ENCODE data around the gene FANCM.
"Not testable (repeated sequence)": the region's sequence is repeated elsewhere in the genome, so short reads cannot be mapped to it uniquely, and the experiment has no call there.

FANCM gene

GRCh38 chr14:45140661-45141187 is 5.0 kb downstream of the FANCM start:
- DNase-seq = no peak

- peak; percentile 27 for DNase-seq
Observed at GRCh38 chr14:45142083-45142482, 6.4 kb downstream of the FANCM start.

GRCh38 chr14:45144658-45145057 is 8.9 kb downstream of the FANCM start:
- DNase-seq = no peak

- DNase-seq = no peak
Observed at GRCh38 chr14:45145214-45145613, 9.5 kb downstream of the FANCM start.

- DNase-seq = no peak
Observed at GRCh38 chr14:45149602-45150001, 13.9 kb downstream of the FANCM start.

- no peak for DNase-seq
Observed at GRCh38 chr14:45150386-45150890, 14.7 kb downstream of the FANCM start.

- DNase-seq = no peak
Observed at GRCh38 chr14:45156067-45156466, 20.3 kb downstream of the FANCM start.

- no peak for DNase-seq
Observed at GRCh38 chr14:45169906-45170305, 34.2 kb downstream of the FANCM start.

GRCh38 chr14:45177076-45177475 is 41.3 kb downstream of the FANCM start:
- peak; percentile 73 for DNase-seq

- no peak for DNase-seq
Observed at GRCh38 chr14:45181329-45181728, 45.6 kb downstream of the FANCM start.

- no peak for DNase-seq
Observed at GRCh38 chr14:45181806-45182205, 46.1 kb downstream of the FANCM start.

- DNase-seq = peak; percentile 5
Observed at GRCh38 chr14:45185100-45185814, 49.5 kb downstream of the FANCM start.

GRCh38 chr14:45194964-45195363 is 59.2 kb downstream of the FANCM start:
- no peak for DNase-seq

- no peak for DNase-seq
Observed at GRCh38 chr14:45198551-45198950, 62.8 kb downstream of the FANCM start.

- no peak for DNase-seq
Observed at GRCh38 chr14:45199230-45199629, 63.5 kb downstream of the FANCM start.

GRCh38 chr14:45201905-45202304 is 66.2 kb downstream of the FANCM start:
- no peak for DNase-seq

GRCh38 chr14:45204241-45204640 is 68.5 kb downstream of the FANCM start:
- no peak for DNase-seq

GRCh38 chr14:45210159-45210558 is 74.4 kb downstream of the FANCM start:
- DNase-seq = no peak

- DNase-seq = no peak
Observed at GRCh38 chr14:45211295-45211694, 75.6 kb downstream of the FANCM start.

GRCh38 chr14:45212231-45212630 is 76.5 kb downstream of the FANCM start:
- DNase-seq = no peak

GRCh38 chr14:45213716-45214115 is 78.0 kb downstream of the FANCM start:
- DNase-seq = not testable (repeated sequence)

GRCh38 chr14:45214341-45214740 is 78.6 kb downstream of the FANCM start:
- not testable (repeated sequence) for DNase-seq

- peak; percentile 6 for DNase-seq
Observed at GRCh38 chr14:45222485-45223262, 86.9 kb downstream of the FANCM start.

- DNase-seq = no peak
Observed at GRCh38 chr14:45227566-45227965, 91.8 kb downstream of the FANCM start.
